ENCODE measurements around the gene RNASEH2A.

The RNASEH2A gene

GRCh38 chr19:12783291-12783848 is 23.0 kb upstream of the RNASEH2A start:
- DNase-seq = peak; percentile 73

GRCh38 chr19:12783849-12784393 is 22.5 kb upstream of the RNASEH2A start:
- DNase-seq = peak; percentile 70

- peak; percentile 50 for DNase-seq
These were observed 22.0 kb upstream of the RNASEH2A start for GRCh38 chr19:12784394-12784870.

GRCh38 chr19:12784871-12785430 is 21.4 kb upstream of the RNASEH2A start:
- no peak for DNase-seq

GRCh38 chr19:12785431-12786031 is 20.9 kb upstream of the RNASEH2A start:
- no peak for DNase-seq

GRCh38 chr19:12786141-12786870 is 20.1 kb upstream of the RNASEH2A start:
- DNase-seq = no peak

- no peak for DNase-seq
These were observed 19.4 kb upstream of the RNASEH2A start for GRCh38 chr19:12786952-12787351.

- no peak for DNase-seq
These were observed 18.9 kb upstream of the RNASEH2A start for GRCh38 chr19:12787458-12787857.

GRCh38 chr19:12788042-12788681 is 18.2 kb upstream of the RNASEH2A start:
- DNase-seq = no peak

GRCh38 chr19:12788682-12789097 is 17.7 kb upstream of the RNASEH2A start:
- peak; percentile 77 for DNase-seq

GRCh38 chr19:12789098-12789903 is 17.1 kb upstream of the RNASEH2A start:
- DNase-seq = no peak

- DNase-seq = peak; percentile 97
These were observed 16.3 kb upstream of the RNASEH2A start for GRCh38 chr19:12789904-12790619.

- DNase-seq = no peak
These were observed 15.6 kb upstream of the RNASEH2A start for GRCh38 chr19:12790628-12791344.

- DNase-seq = peak; percentile 96
These were observed 14.9 kb upstream of the RNASEH2A start, which contains the start of gene JUNB for GRCh38 chr19:12791345-12792050. TSS of gene JUNB (plus strand) at chr19:12791486. CDS start at chr19:12791772, 286 bp downstream.

- DNase-seq = peak; percentile 60
These were observed 14.1 kb upstream of the RNASEH2A start for GRCh38 chr19:12792051-12792852.

- no peak for DNase-seq
These were observed 13.5 kb upstream of the RNASEH2A start for GRCh38 chr19:12792853-12793289.

- DNase-seq = peak; percentile 91
These were observed 12.8 kb upstream of the RNASEH2A start for GRCh38 chr19:12793290-12794195.
